22Rv1 (cell line): ENCODE results near the gene MAPT.

ENCODE experiments used
- ZFX ChIP-seq: fragments of 450-650 bp; IDR thresholded peaks from 2 replicates; pipeline ENCODE4 v1.6.1; 2017; ENCODE audit warnings: antibody characterized with exemption, borderline replicate concordance
- TF ChIP-seq, protein P1 (sequence below): fragments of 450-650 bp; IDR thresholded peaks from 2 replicates; pipeline ENCODE4 v1.5.1; 2017; ENCODE audit warnings: mild to moderate bottlenecking

- TF ChIP-seq, protein P1, sequence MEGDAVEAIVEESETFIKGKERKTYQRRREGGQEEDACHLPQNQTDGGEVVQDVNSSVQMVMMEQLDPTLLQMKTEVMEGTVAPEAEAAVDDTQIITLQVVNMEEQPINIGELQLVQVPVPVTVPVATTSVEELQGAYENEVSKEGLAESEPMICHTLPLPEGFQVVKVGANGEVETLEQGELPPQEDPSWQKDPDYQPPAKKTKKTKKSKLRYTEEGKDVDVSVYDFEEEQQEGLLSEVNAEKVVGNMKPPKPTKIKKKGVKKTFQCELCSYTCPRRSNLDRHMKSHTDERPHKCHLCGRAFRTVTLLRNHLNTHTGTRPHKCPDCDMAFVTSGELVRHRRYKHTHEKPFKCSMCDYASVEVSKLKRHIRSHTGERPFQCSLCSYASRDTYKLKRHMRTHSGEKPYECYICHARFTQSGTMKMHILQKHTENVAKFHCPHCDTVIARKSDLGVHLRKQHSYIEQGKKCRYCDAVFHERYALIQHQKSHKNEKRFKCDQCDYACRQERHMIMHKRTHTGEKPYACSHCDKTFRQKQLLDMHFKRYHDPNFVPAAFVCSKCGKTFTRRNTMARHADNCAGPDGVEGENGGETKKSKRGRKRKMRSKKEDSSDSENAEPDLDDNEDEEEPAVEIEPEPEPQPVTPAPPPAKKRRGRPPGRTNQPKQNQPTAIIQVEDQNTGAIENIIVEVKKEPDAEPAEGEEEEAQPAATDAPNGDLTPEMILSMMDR, result no peak
- TF ChIP-seq ZFX, result no peak
Measured at GRCh38 chr17:45918241-45918745, 23.9 kb downstream of the MAPT start.
